Peyer's patch (tissue), 4 donors: ENCODE results near the gene TNFRSF18. TPM values are rescaled to one million over a fixed set of nuclear protein-coding genes. Genes with fewer than 3 reads are reported as not detected.
A peak's percentile ranks its signal among the peaks of the same experiment; 100 is the strongest.

ENCODE experiments used
- DNase-seq, 3 donors: peaks; one replicate each; pipeline ENCODE4 v3.0.0-alpha.2; 2017 to 2019
- H3K27ac ChIP-seq, 4 donors: fragments of 200-600 bp; sonication (generic); one replicate each; pipeline ENCODE4 v1.5.1; 2016 to 2019
- H3K27me3 ChIP-seq, 2 donors: fragments of 200-600 bp; sonication (generic); one replicate each; pipeline ENCODE4 v1.5.1; 2019
- H3K36me3 ChIP-seq, 3 donors: fragments of 200-600 bp; sonication (generic); one replicate each; pipeline ENCODE4 v1.5.1; 2016 to 2019
- H3K4me1 ChIP-seq, 4 donors: fragments of 200-600 bp; sonication (generic); one replicate each; pipeline ENCODE4 v1.5.1; 2016 to 2019
- H3K4me3 ChIP-seq, 4 donors: fragments of 200-600 bp; sonication (generic); 1 replicate in 3 of 4; 2 replicates in 1 of 4; pipeline ENCODE4 v1.5.1; 2016 to 2019; ENCODE audit warnings: mild to moderate bottlenecking in 1 of 4
- H3K9me3 ChIP-seq, 4 donors: fragments of 200-600 bp; sonication (generic); one replicate each; pipeline ENCODE4 v1.5.1; 2016 to 2019; ENCODE audit warnings: mild to moderate bottlenecking in 1 of 4
- CTCF ChIP-seq, 6 experiments: fragments of 450-650 bp in 4 of 6; fragments of 200-600 bp in 2 of 6; sonication (generic) in 1 of 6; IDR thresholded peaks; one replicate each; pipeline ENCODE4 v1.5.1; 2017 to 2019; ENCODE audit warnings: antibody characterized with exemption in 6 of 6, mild to moderate bottlenecking in 3 of 6, moderate library complexity in 1 of 6
- POLR2A ChIP-seq, 2 donors: fragments of 450-650 bp; IDR thresholded peaks; one replicate each; pipeline ENCODE4 v1.5.1; 2017; ENCODE audit warnings: antibody characterized with exemption in 2 of 2, mild to moderate bottlenecking in 2 of 2, moderate library complexity in 2 of 2
- total RNA-seq, 4 donors: library from RNA; depleted of rRNA; stranded (reverse); fragments of >200 nt; gene quantifications; one replicate each; pipeline ENCODE4 v1.1.0, GENCODE V29; 2016

The TNFRSF18 gene
- total RNA-seq, 4 donors from 2014 or later, result 0.70 to 38.0 (median 3.2) TPM; not detected in 1

- no peak overlapping the region for H3K27ac ChIP-seq
- no peaks in the 10 kb centered on the region for H3K27me3 ChIP-seq
- no peak for TF ChIP-seq POLR2A (IDR thresholded peaks at IDR 0.05)
- peak in 1 of 3 donors; percentile 43 for DNase-seq
- no peaks in the 10 kb centered on the region for H3K9me3 ChIP-seq
- H3K4me3 ChIP-seq, result no peak overlapping the region
- no peaks in the 10 kb centered on the region for H3K4me1 ChIP-seq
- H3K36me3 ChIP-seq, result no peaks in the 10 kb centered on the region
Observed at GRCh38 chr1:1183833-1184775, 22.3 kb downstream of the TNFRSF18 start.

GRCh38 chr1:1183221-1183747, 23.1 kb downstream of the TNFRSF18 start:
- Histone ChIP-seq H3K27ac (no peak overlapping the region), H3K9me3 (no peaks in the 10 kb centered on the region), H3K4me3 (no peak overlapping the region), H3K27me3 (no peaks in the 10 kb centered on the region), H3K36me3 (no peaks in the 10 kb centered on the region), H3K4me1 (no peaks in the 10 kb centered on the region)
- TF ChIP-seq CTCF (IDR thresholded peaks at IDR 0.05) (no peak), POLR2A (IDR thresholded peaks at IDR 0.05) (no peak)
- DNase-seq, result peak in 1 of 3 donors; percentile 42

GRCh38 chr1:1182491-1183220, 23.7 kb downstream of the TNFRSF18 start:
- Histone ChIP-seq H3K9me3 (no peaks in the 10 kb centered on the region), H3K36me3 (no peaks in the 10 kb centered on the region), H3K4me1 (no peaks in the 10 kb centered on the region), H3K27me3 (no peaks in the 10 kb centered on the region), H3K4me3 (no peak overlapping the region), H3K27ac (no peak overlapping the region)
- DNase-seq, result peak in 1 of 3 donors; percentile 45
- TF ChIP-seq POLR2A (IDR thresholded peaks at IDR 0.05) (no peak), CTCF (IDR thresholded peaks at IDR 0.05) (no peak)

GRCh38 chr1:1181938-1182410, 24.4 kb downstream of the TNFRSF18 start:
- no peaks in the 10 kb centered on the region for H3K4me1 ChIP-seq
- DNase-seq, result peak in 1 of 3 donors; percentile 39
- H3K36me3 ChIP-seq, result no peaks in the 10 kb centered on the region
- TF ChIP-seq POLR2A (IDR thresholded peaks at IDR 0.05) (no peak), CTCF (IDR thresholded peaks at IDR 0.05) (no peak)
- H3K27me3 ChIP-seq, result no peaks in the 10 kb centered on the region
- H3K27ac ChIP-seq, result no peak overlapping the region
- H3K9me3 ChIP-seq, result no peaks in the 10 kb centered on the region
- H3K4me3 ChIP-seq, result no peak overlapping the region

- Histone ChIP-seq H3K27me3 (no peaks in the 10 kb centered on the region), H3K4me3 (no peak overlapping the region), H3K9me3 (no peaks in the 10 kb centered on the region), H3K36me3 (no peaks in the 10 kb centered on the region), H3K4me1 (no peaks in the 10 kb centered on the region), H3K27ac (no peak overlapping the region)
- DNase-seq, result peak in 1 of 3 donors; percentile 40
- TF ChIP-seq POLR2A (IDR thresholded peaks at IDR 0.05) (no peak), CTCF (IDR thresholded peaks at IDR 0.05) (no peak)
Observed at GRCh38 chr1:1181129-1181937, 25.1 kb downstream of the TNFRSF18 start.
